ENCODE results near the gene ALG2.
A peak's percentile ranks its signal among the peaks of the same experiment; 100 is the strongest.

The ALG2 gene, protein sequence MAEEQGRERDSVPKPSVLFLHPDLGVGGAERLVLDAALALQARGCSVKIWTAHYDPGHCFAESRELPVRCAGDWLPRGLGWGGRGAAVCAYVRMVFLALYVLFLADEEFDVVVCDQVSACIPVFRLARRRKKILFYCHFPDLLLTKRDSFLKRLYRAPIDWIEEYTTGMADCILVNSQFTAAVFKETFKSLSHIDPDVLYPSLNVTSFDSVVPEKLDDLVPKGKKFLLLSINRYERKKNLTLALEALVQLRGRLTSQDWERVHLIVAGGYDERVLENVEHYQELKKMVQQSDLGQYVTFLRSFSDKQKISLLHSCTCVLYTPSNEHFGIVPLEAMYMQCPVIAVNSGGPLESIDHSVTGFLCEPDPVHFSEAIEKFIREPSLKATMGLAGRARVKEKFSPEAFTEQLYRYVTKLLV
- total RNA-seq = 12.8 to 20.5 (median 15.8) reads per million in 4 donors

DNA sequence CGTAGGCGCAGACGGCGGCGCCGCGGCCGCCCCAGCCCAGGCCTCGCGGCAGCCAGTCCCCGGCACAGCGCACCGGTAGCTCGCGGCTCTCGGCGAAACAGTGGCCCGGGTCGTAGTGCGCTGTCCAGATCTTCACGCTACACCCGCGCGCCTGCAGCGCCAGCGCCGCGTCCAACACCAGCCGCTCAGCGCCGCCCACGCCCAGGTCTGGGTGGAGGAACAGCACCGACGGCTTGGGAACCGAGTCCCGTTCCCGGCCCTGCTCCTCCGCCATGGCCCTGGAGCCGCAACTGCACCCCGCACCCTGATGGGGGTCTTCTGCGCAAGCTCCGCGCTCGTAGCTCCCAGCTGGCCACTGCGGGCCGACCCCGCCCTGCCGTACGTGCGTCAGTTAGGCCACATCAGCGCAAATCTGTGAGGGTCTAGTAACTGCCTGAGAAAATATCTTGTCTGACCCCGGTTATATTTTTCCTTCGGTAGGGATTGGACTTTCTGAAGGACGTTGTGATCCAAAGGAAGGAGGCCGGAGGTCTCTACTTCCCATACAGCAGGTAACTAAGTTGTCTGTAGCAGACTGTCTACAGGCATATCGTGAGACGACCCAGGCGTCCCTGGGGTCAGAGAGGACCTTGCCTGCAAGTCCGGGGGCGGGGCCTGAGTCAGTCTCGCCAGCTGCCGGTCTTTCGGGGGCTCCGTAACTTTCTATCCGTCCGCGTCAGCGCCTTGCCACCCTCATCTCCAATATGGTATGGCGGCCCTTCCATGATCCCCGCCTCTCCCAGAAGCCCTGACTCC, at the start of gene ALG2, which contains the start of gene SEC61B:
Gene ALG2, minus strand, starts transcription at position 322 of the 795 bp plus-strand sequence. Its CDS starts 48 bp downstream, at position 274.
Gene SEC61B, plus strand, starts transcription at position 662 of the 795 bp plus-strand sequence. Its CDS starts 82 bp downstream, at position 744.
- peak; percentile 85 to 95 (median 90) for DNase-seq

DNA sequence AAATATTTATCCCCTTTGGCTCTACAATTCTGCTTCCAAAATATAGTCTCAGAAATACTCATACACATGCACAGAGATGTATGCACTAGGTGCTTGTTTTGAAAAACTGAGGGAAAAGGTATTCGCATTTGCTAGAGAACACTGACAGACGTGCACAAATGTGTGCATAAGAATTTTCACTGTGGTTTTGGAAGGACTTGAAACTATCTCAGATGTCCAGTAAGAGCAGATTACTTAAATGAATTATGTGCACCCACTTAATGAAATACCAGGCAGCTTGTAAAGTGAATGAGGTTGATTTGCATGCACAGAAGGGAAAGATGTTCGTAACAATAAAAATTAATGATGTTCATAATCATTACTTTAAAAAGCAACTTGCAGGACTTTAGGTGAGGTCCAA, 48.7 kb upstream of the ALG2 start:
- DNase-seq = no peak

DNA sequence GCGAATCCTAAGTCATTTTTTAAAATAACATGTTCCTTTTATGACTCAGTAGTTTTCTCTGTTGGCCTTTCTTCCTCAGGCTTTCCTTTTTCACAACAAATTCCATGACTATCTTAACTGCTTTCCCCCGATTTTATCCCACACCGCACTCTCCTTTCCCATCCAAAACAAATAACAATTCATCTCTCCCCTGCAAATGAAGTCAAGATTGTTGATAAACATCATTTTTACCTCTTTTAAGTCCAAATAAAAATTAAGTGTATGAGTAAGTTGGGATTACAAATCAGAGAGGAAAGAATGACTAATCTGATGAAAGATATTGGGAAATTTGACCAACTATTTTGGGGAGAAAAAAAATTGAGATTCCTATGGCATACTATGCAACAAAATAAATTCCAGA, 47.7 kb upstream of the ALG2 start:
- no peak for DNase-seq

DNA sequence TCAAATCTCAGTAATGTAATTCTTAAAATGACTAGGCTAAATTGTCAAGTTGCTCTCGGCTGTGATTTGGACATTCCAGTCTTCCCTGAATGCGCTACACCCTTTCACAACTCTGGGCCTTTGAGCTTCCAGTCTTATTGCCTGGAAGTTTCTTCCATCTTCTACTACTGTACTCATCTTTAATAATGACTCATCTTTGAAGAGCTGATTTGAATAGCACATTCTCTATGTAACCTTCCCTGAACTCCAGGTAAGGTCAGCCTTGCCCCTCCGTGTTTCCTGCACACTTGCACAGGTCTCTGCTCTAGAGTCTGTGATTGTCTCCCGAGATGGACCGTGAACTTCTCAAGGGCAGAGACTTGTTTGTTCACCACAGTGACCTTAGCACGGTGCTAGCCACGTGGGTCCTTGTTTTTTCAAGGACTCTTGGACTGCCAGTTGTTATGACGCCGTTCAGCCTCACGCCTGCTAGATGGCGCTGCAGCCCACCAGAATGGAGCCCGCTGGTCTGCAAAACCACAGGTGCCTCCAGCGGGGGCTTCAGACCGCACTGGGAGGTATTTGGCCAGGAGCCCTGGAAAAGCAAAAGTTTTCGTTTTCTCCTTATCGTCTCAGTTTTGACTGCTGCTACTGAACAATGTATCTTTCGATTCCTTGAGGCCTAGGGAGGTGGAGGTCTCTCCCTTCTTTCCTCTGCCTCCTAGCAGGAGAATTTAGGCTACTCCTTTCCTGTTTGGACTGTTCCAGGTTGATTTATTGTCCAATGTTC, 44.7 kb upstream of the ALG2 start:
- peak; percentile 10 to 47 (median 23) for DNase-seq

DNA sequence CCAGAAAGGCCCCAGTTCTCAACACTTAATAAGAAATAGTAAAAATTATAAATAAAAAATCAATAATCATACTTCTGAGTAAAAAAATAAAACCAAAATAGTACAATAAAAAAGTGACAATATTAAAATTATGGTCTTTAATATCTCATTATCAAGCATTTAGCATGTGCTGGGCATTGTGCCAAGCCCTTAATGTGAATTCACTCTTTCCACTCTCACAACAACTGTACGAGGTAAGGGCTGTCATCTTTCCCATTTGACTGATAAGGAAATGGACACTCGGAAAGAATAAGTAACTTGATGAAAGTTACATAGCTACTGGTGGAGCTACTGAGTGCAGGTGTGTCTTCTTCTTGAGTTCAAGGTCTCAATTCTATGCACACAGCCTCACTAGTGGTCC, 43.9 kb upstream of the ALG2 start:
- DNase-seq = no peak

DNA sequence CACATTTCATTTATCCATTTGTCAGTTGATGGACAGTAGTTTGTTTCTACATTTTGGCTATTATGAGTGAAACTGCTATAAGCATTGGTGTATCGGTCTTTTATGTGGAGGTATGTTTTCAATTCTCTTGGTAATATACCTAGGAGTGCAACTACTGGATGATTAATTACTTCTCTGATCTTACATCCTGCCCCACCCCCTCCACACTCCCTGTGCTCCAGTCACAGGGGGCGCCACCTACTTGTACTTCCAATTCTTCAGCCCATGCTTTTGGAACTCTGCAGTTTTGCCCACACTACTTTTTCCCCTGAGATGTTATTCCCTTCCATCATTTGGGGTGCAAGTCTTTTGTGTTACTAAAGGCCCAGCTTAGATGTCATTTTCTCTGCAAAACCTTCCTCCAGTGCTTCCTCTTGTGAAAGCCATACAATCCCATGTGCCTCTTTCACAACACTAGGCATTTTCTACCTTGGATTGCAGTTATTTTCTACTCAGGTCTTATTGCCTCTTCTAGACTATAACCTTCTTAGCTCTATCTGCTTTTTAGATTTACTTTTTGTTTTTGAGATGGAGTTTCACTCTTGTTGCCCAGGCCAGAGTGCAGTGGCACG, 42.4 kb upstream of the ALG2 start:
- DNase-seq = no peak

DNA sequence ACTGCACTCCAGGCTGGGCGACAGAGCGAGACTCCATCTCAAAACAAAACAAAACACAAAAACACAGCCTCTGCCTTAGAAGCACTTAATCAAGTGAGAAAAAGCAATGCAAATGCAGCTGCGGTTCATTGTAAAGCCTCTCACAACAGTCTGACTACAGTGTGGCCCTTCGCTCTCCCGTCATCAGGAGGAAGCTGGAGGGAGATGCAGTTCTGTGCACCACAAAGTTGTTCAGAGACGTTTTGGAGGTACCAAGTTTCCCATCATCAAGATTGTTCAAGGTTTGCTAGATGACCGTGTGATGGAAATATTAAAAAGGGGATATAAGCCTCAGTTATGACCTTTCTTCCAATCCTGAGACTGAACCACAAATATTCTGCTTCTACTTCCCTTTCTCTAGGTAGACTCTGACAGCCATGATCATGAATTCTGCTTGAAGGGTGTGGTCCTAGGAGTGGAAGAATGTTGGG, 41.2 kb upstream of the ALG2 start:
- DNase-seq = no peak

DNA sequence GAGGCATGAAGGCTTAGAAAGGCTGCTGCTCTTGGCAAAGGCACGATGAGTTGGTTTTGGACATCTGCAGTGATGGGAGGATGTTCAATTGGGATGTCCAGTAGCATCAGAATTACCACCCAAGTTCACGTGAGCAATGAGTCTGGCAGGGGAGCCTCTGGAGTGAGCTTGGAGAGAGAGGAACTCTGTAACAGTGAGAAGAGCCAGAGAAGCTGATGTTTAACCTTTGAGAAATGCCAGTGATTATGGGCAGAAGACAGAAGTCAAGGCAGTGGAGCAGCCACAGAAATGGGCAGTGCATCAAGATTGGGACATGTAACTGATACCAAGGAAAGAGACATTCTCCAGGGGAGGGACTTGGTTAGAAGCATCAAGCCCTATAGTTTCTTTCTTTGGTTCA, 40.2 kb upstream of the ALG2 start:
- DNase-seq = no peak

DNA sequence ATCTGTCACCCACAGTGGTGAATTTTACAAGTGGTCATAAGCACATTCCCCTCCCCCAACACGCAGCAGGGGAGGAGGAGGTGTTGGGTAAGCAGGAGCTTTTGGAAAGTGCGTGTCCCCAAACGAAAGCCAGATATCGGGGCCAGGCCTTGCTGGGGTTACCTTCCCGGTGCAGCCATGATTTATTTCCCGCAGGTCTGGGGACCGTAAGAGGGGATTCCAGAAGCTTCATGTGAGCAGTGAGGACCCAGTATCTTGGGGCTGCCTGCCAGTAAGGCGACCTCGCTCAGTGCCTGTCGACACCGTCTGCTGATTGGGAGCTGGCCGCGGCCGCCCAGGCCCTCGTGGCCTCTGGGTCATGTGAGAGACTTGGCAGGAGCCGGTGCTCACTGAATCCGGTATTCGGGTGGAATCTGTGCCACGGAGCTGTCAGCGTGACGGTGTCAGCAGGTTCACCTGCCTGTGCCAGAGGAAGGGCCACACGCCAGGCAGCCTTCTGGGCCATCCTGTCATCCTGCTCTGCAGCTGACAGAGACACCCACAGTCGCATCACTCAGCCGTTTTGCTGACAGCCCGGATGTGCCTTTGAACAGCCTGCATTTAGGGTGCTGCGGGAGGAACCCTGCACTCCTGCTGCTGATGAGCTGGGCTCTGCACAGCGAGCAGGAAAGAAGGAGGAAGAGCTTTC, 37.6 kb upstream of the ALG2 start:
- peak in 4 of 5 donors; percentile 15 to 58 (median 20) for DNase-seq

DNA sequence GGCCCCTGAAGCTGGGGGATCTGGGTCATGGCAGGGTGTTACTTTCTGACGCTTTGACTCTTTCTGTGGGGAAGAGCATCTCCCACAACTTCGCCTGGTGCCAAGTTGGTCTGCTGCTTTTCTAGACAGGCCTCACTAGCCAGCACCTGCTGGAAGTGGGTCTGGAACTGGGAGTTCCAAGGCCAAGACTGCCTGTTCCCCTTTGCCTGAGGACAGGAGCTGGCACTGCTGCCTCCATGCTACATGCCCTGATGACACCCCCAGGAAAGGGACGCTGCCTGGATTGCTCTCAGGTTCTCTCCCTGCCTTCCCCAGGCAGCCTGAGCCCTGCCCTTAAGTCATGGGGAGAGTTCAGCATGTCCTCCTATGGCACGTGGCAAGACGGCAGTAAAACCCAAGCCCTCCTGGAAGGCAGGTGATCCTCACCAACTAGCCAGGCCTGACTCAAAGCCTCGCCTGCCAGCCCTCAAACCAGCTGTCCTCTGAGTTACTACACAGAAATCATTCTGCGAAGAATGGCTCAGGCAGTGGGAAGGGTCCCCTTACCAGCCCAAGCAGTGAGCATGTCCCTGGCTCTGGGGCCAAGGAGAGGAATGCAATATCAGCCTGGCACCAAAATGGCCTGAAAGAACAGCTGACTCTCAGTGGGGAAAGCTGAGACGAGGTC, 36.1 kb upstream of the ALG2 start:
- no peak for DNase-seq

DNA sequence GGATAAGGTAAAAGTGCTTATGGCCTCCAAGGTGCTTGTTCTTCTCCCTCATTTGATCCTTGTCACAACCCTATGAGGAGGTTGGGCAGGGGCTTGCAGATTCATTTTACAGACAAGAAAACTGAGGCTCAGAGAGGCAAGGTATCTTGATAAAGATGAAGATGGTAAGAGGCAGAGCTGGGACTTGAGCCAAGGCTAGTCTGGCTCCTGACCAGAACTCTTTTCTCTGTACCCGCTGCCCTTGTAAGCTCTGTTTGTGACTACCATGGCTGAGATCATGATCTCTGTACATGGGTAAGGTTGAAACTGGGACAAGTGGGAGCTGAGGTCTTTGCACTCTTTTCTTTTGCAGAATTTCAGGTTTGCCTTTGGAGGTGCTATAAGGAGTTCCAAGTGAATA, 33.9 kb upstream of the ALG2 start:
- no peak for DNase-seq

DNA sequence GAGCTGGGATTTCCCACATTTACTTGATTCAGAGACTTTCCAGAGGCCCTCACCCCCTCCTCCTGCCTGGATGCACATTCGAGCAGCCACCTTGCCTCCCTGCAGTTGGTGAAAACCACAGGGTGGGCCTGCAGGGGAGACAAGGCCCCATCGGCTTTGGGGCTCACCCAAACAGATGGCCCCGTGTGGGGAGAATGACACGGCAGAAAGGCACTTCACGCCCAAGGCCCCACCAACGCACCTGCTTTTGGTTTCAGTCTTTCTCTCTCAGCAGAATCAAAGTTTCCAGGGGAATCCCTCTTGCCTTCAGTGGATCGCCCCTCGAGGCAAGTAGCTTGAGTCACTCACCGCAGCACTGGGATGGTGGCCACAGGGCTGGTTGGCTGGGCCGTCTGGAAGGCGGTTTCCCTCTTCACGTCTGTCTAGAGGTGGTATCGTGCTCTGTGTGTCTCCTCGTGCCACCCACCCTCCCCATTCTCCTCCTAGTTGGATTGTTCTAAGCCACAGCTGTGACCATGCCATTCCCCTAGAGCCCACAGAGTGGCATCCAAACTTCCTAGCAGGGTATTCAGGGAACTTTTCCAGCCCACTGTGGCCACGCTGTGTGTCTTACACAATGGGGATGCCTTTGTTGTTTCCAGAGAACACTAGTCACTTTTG, 32.2 kb upstream of the ALG2 start:
- peak in 4 of 5 donors; percentile 7 to 83 (median 10) for DNase-seq

DNA sequence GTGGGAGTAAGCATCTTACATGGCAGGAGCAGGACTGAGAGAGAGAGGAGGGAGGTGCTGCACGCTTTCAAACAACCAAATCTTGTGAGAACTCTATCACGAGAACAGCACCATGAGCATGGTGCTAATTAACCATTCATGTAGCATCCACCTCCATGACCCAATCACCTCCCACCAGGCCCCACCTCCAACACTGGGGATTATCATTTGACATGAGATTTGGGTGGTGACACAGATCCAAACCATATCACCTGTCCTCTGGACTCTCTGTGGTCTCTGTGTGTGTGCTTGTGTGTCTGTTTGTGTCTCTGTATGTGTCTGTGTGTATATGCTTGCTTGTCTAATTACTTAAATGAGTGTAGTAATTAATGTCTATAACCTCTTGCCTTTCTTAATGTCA, 31.4 kb upstream of the ALG2 start:
- peak in 1 of 5 donors; percentile 15 for DNase-seq

DNA sequence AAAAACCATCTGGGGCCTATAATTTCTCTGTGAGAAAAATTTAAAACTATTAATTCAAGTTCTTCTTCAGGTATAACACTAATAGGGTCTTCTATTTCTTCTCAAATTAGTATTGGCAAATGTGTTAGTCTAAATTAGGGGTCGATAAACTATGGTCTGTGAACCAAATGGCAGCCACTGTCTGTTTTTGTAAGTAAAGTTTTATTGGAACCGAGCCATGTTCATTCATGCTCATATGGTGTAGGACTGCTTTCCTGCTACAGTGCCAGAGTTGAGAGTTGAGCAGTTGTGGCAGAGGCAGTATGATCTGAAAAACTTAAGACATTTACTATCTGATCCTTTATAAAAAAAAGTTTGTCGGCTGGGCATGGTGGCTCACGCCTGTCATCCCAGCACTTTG, 29.4 kb upstream of the ALG2 start:
- DNase-seq = no peak

DNA sequence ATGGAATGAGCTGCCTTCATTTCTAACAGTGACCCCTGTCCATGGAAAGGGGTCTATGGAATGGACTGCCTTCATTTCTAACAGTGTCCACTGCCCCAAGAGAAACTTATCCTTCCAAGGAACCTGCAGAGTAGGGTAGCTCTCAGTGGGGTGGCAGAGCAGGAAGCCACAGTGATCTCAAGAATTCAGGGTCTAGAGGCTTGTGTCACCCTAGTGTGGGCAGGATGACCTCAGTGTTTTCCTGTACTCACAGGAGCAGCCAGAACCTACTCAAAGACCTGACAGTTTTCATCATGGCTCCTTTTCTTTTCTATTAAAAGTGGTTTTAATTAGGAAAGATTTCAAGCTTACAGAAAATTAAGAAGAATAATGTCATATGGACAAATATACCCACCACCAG, 27.9 kb upstream of the ALG2 start:
- peak in 1 of 5 donors; percentile 51 for DNase-seq

DNA sequence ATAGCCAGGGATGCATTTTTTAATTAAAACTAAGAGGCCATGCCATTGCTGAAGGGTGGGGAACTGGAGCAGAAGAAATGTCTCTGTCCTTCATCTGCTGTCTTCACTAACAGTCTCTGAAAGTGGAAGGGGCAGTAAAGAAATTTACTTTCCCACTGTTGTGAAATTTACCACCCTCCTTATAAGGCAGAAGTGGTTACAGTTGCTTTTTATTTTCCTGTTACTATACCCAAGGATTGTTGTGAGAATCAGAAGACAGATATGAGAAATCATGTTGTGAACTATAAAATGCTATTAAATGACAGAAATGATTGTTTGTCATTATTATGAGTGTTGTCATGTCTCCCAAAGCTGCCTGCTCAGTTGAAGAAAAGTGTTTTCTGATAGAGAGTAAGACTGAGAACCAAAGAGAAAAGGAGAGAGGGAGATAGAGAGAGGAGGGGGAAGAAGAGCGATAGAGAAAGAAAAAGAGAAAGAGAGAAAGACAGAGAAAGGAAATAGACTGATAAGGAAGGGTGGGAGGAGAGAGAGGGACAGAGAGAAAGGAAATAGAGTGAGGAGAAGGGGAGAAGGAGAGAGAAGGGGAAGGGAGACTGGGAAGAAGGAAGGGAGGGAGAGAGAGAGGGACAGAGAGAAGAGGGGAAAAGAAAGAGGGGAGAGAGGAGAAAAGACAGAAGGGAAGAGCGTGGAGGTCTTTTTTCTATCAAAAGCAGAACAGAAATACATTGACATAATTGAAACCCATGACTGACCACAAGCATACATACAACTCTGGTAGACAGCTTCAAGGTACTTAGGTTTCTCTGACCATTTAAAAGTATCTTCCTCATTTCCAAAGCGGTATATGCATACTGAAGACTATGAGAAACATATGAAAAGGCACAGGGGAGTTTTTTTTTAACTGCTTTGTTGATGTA, 22.9 kb upstream of the ALG2 start:
- DNase-seq = no peak

DNA sequence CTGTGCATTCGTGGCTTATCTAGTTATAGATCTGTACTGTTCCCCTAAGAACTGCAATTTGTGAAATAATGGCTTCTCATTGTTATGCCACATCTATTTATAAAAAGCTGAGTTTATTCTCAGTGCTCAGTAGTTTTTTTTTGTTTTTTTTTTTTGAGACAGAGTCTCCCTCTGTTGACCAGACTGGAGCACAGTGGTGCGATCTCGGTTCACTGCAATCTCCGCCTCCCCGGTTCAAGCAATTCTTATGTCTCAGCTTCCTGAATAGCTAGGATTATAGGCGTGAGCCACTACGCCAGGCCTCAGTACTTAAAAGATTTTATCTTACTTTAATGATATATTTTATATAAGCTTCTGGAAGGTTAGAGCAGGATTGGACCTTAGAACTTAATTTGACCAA, 19.4 kb upstream of the ALG2 start:
- DNase-seq = no peak

DNA sequence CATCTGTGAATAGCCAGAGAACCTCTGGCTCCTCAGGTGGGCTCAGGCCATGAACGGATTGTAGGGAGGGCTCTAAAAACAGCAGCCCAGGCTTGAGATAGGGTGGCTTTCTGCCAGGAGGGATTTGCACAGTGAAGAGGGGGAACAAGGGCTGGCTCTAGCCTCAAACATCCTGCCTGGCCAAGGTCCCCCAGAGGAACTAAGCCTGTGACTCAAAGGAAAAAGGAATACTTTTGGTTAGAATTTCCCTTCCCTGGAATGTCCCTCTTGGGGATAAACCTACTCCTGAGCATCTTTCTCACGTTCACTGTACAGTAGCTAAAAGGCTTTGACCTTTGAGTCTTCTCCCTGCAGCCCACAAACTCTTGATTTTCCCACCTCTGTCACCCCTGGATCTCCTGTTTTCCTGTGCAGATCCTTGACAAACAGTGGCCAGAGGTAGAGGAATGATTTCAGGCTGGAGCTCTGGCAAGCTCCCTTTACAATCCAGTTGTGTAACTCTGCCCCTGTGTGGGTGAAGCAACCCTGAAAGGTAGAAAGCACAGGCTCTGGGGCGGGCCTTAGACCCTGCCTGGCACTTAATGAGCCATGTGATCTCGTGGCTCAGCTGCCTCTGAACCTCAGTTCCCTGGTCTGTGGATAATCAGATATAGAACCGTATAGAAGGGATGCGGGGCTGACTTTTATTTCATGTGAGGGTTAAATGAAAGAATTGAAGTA, 17.8 kb upstream of the ALG2 start:
- no peak for DNase-seq

DNA sequence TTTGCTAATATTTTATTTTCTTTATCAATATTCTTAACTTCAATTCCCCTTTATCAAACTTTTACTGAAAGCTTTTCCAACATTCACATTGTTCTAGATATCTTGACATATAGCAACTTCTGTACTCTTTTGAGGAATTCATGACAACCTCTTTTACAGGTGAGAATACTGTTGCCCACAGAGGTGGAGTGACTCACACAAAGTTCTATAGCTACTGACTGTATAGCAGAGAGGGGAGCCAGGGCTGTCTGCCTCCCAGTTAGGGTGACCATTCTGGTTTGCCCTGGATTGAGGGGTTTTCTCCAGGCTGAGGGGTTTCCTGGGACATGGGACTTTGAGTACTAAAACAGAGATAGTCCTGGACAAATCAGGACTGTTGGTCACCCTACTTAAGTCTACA, 16.6 kb upstream of the ALG2 start:
- DNase-seq = no peak
